Effector CD8-positive, alpha-beta T cell (primary cell): ENCODE measurements around the gene RAPH1.
A peak's percentile ranks its signal among the peaks of the same experiment; 100 is the strongest.

Experiments
- DNase-seq: peaks from one replicate; lab custom pipeline; 2025; lab: John Stamatoyannopoulos, UW
- total RNA-seq, 4 experiments: gene quantifications; one replicate each; lab custom pipeline; 2026; lab: John Stamatoyannopoulos, UW

The RAPH1 gene
- total RNA-seq, result 1.1 to 6.6 (median 2.7) reads per million in 4 experiments

GRCh38 chr2:203535078-203535783 is at the start of gene RAPH1:
Gene RAPH1 (minus strand): TSS chr2:203535301. CDS start chr2:203495353, 39,948 bp downstream.
- peak; percentile 14 for DNase-seq

- DNase-seq, result no peak
These were observed 49.7 kb upstream of the RAPH1 start for GRCh38 chr2:203584784-203585183.

- no peak for DNase-seq
These were observed 48.6 kb upstream of the RAPH1 start for GRCh38 chr2:203583701-203584100.

GRCh38 chr2:203583084-203583695 is 48.1 kb upstream of the RAPH1 start:
- DNase-seq, result no peak

GRCh38 chr2:203582468-203582867 is 47.4 kb upstream of the RAPH1 start:
- no peak for DNase-seq

GRCh38 chr2:203580844-203581243 is 45.7 kb upstream of the RAPH1 start:
- no peak for DNase-seq

- DNase-seq, result no peak
These were observed 44.6 kb upstream of the RAPH1 start for GRCh38 chr2:203579730-203580129.

- DNase-seq, result no peak
These were observed 43.9 kb upstream of the RAPH1 start for GRCh38 chr2:203578759-203579643.

GRCh38 chr2:203574824-203575223 is 39.7 kb upstream of the RAPH1 start:
- no peak for DNase-seq

- DNase-seq, result no peak
These were observed 37.2 kb upstream of the RAPH1 start for GRCh38 chr2:203572316-203572715.

GRCh38 chr2:203569677-203570316 is 34.7 kb upstream of the RAPH1 start:
- DNase-seq, result no peak

- DNase-seq, result no peak
These were observed 32.6 kb upstream of the RAPH1 start for GRCh38 chr2:203567691-203568090.

- DNase-seq, result no peak
These were observed 31.1 kb upstream of the RAPH1 start for GRCh38 chr2:203566161-203566560.

- DNase-seq, result no peak
These were observed 30.0 kb upstream of the RAPH1 start for GRCh38 chr2:203565076-203565475.

GRCh38 chr2:203562268-203562667 is 27.2 kb upstream of the RAPH1 start:
- DNase-seq, result no peak

- DNase-seq, result no peak
These were observed 24.5 kb upstream of the RAPH1 start for GRCh38 chr2:203559641-203560040.

- no peak for DNase-seq
These were observed 18.7 kb upstream of the RAPH1 start for GRCh38 chr2:203553784-203554183.

GRCh38 chr2:203551778-203552177 is 16.7 kb upstream of the RAPH1 start:
- no peak for DNase-seq

GRCh38 chr2:203550266-203550665 is 15.2 kb upstream of the RAPH1 start:
- DNase-seq, result no peak

GRCh38 chr2:203549406-203549805 is 14.3 kb upstream of the RAPH1 start:
- no peak for DNase-seq

- DNase-seq, result no peak
These were observed 13.8 kb upstream of the RAPH1 start for GRCh38 chr2:203548887-203549286.

GRCh38 chr2:203547356-203547755 is 12.3 kb upstream of the RAPH1 start:
- no peak for DNase-seq
